ENCODE data around the gene FAM187B. TPM values are rescaled to one million over a fixed set of nuclear protein-coding genes. Genes with fewer than 3 reads are reported as not detected.

Gene FAM187B
- polyA plus RNA-seq, 1 donor (not counting 4 experiments of a cell fraction or from before 2014, with no cell fraction given) = not detected

GRCh38 chr19:35256566-35256965 is 28.0 kb upstream of the FAM187B start:
- Histone ChIP-seq H3K9ac (ENCODE audit: control insufficient read depth, extremely low read depth, insufficient read depth, low read length) (no peak overlapping the region), H3K9me1 (ENCODE audit: control insufficient read depth, extremely low read depth, insufficient read depth, low read length) (no peaks in the 10 kb centered on the region), H2AFZ (ENCODE audit: control insufficient read depth, low read length) (no peak overlapping the region), H3K9me3 (ENCODE audit: control insufficient read depth, low read depth, low read length) (no peaks in the 10 kb centered on the region), H3K4me1 (ENCODE audit: control insufficient read depth, extremely low read depth, insufficient read depth, low read length) (no peaks in the 10 kb centered on the region), H3K4me2 (ENCODE audit: control insufficient read depth, extremely low read depth, insufficient read depth, low read depth, low read length) (no peak overlapping the region), H3K36me3 (ENCODE audit: control insufficient read depth in 2 of 2, extremely low read depth in 1 of 2, insufficient read depth in 2 of 2, low read length in 2 of 2) (peaks cover 32 to 45% of the 10 kb centered on the region in 2 experiments), H3K27ac (ENCODE audit: control insufficient read depth, insufficient read depth, low read length) (no peak overlapping the region), H3K4me3 (ENCODE audit: control insufficient read depth in 2 of 3, extremely low read depth in 1 of 3, insufficient read depth in 2 of 3, low read depth in 1 of 3, low read length in 3 of 3) (no peak overlapping the region), H3K79me2 (ENCODE audit: control insufficient read depth, insufficient read depth, low read length) (peaks cover 21% of the 10 kb centered on the region), H4K20me1 (ENCODE audit: control insufficient read depth, extremely low read depth, insufficient read depth, low read length) (no peaks in the 10 kb centered on the region), H3K27me3 (ENCODE audit: control insufficient read depth, extremely low read depth, insufficient read depth, low read length) (no peaks in the 10 kb centered on the region)
- dilution Hi-C loops (cut with MboI; ENCODE audit: extremely low pct_ligation_motif_present, low sequenced_read_pairs) = no loop called here
- FAIRE-seq (no peak), DNase-seq (ENCODE audit: low read depth, low spot score) (no peak)
- no peak for TF ChIP-seq EZH2 (IDR thresholded peaks at IDR 0.05; ENCODE audit: low read length)
- TF ChIP-seq CTCF (optimal IDR thresholded peaks at IDR 0.05 in 1 of 3, IDR thresholded peaks at IDR 0.05 in 1 of 3, conservative IDR thresholded peaks at IDR 0.05 in 1 of 3; ENCODE audit: extremely low read depth in 1 of 3, insufficient read depth in 2 of 3, low read length in 3 of 3) = no peak

- peaks cover 30 to 44% of the 10 kb centered on the region in 2 experiments for H3K36me3 ChIP-seq (ENCODE audit: control insufficient read depth in 2 of 2, extremely low read depth in 1 of 2, insufficient read depth in 2 of 2, low read length in 2 of 2)
- no peak overlapping the region for H3K9ac ChIP-seq (ENCODE audit: control insufficient read depth, extremely low read depth, insufficient read depth, low read length)
- no peaks in the 10 kb centered on the region for H3K27me3 ChIP-seq (ENCODE audit: control insufficient read depth, extremely low read depth, insufficient read depth, low read length)
- H3K9me3 ChIP-seq (ENCODE audit: control insufficient read depth, low read depth, low read length) = no peaks in the 10 kb centered on the region
- H3K4me1 ChIP-seq (ENCODE audit: control insufficient read depth, extremely low read depth, insufficient read depth, low read length) = peaks cover 7% of the 10 kb centered on the region
- peaks cover 2% of the 10 kb centered on the region for H4K20me1 ChIP-seq (ENCODE audit: control insufficient read depth, extremely low read depth, insufficient read depth, low read length)
- no peak for DNase-seq (ENCODE audit: low read depth, low spot score)
- H3K4me2 ChIP-seq (ENCODE audit: control insufficient read depth, extremely low read depth, insufficient read depth, low read depth, low read length) = no peak overlapping the region
- dilution Hi-C loops (cut with MboI; ENCODE audit: extremely low pct_ligation_motif_present, low sequenced_read_pairs) = no loop called here
- no peaks in the 10 kb centered on the region for H3K9me1 ChIP-seq (ENCODE audit: control insufficient read depth, extremely low read depth, insufficient read depth, low read length)
- FAIRE-seq = no peak
- peaks cover 37% of the 10 kb centered on the region for H3K79me2 ChIP-seq (ENCODE audit: control insufficient read depth, insufficient read depth, low read length)
- no peak overlapping the region for H3K4me3 ChIP-seq (ENCODE audit: control insufficient read depth in 2 of 3, extremely low read depth in 1 of 3, insufficient read depth in 2 of 3, low read depth in 1 of 3, low read length in 3 of 3)
- no peak overlapping the region for H2AFZ ChIP-seq (ENCODE audit: control insufficient read depth, low read length)
- no peak for TF ChIP-seq CTCF (optimal IDR thresholded peaks at IDR 0.05 in 1 of 3, IDR thresholded peaks at IDR 0.05 in 1 of 3, conservative IDR thresholded peaks at IDR 0.05 in 1 of 3; ENCODE audit: extremely low read depth in 1 of 3, insufficient read depth in 2 of 3, low read length in 3 of 3)
- TF ChIP-seq EZH2 (IDR thresholded peaks at IDR 0.05; ENCODE audit: low read length) = no peak
- no peak overlapping the region for H3K27ac ChIP-seq (ENCODE audit: control insufficient read depth, insufficient read depth, low read length)
Measured at GRCh38 chr19:35254341-35255297, 26.1 kb upstream of the FAM187B start.
